ENCODE measurements around the gene KLHL29. TPM values are rescaled to one million over a fixed set of nuclear protein-coding genes. Genes with fewer than 3 reads are reported as not detected.

KLHL29 gene
- total RNA-seq, 1 donor from 2014 or later: 5.5 TPM

- Histone ChIP-seq H3K27ac (ENCODE audit: low read depth, low read length) (no peak overlapping the region), H3K79me2 (ENCODE audit: insufficient read depth, low read length) (no peaks in the 10 kb centered on the region), H3K36me3 (ENCODE audit: insufficient read depth, low read length) (no peaks in the 10 kb centered on the region), H3K4me1 (ENCODE audit: insufficient read depth, low read length) (peaks cover 26% of the 10 kb centered on the region), H3K4me2 (ENCODE audit: low read length) (no peak overlapping the region), H3K9me3 (ENCODE audit: insufficient read depth, low read depth, low read length) (no peaks in the 10 kb centered on the region), H3K9ac (ENCODE audit: low read length) (no peak overlapping the region), H2AFZ (ENCODE audit: low read depth, low read length) (no peak overlapping the region), H3K27me3 (ENCODE audit: insufficient read depth, low read length) (no peaks in the 10 kb centered on the region), H4K20me1 (ENCODE audit: insufficient read depth, low read length) (no peaks in the 10 kb centered on the region), H3K4me3 (ENCODE audit: insufficient read depth, low read depth, low read length) (no peak overlapping the region)
- no peak overlapping the region for H3K27ac Mint-ChIP-seq (ENCODE audit: unreplicated experiment)
- H3K36me3 Mint-ChIP-seq (ENCODE audit: low read depth, unreplicated experiment): peaks cover 2% of the 10 kb centered on the region
- peaks cover 9% of the 10 kb centered on the region for H3K27me3 Mint-ChIP-seq (ENCODE audit: low read depth, unreplicated experiment)
- no peak overlapping the region for H3K4me3 Mint-ChIP-seq (ENCODE audit: unreplicated experiment)
- H3K9me3 Mint-ChIP-seq (ENCODE audit: unreplicated experiment): peaks cover 4% of the 10 kb centered on the region
- TF ChIP-seq, protein P1, sequence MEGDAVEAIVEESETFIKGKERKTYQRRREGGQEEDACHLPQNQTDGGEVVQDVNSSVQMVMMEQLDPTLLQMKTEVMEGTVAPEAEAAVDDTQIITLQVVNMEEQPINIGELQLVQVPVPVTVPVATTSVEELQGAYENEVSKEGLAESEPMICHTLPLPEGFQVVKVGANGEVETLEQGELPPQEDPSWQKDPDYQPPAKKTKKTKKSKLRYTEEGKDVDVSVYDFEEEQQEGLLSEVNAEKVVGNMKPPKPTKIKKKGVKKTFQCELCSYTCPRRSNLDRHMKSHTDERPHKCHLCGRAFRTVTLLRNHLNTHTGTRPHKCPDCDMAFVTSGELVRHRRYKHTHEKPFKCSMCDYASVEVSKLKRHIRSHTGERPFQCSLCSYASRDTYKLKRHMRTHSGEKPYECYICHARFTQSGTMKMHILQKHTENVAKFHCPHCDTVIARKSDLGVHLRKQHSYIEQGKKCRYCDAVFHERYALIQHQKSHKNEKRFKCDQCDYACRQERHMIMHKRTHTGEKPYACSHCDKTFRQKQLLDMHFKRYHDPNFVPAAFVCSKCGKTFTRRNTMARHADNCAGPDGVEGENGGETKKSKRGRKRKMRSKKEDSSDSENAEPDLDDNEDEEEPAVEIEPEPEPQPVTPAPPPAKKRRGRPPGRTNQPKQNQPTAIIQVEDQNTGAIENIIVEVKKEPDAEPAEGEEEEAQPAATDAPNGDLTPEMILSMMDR (IDR thresholded peaks at IDR 0.05; ENCODE audit: insufficient read depth, low read depth, low read length): no peak
- no peak for TF ChIP-seq EZH2 (IDR thresholded peaks at IDR 0.05; ENCODE audit: insufficient read depth, low read length)
- DNase-seq (ENCODE audit: low read depth): no peak
- no peak for FAIRE-seq
- peaks cover 23% of the 10 kb centered on the region for H3K4me1 Mint-ChIP-seq (ENCODE audit: low read depth, unreplicated experiment)
These were observed 214.7 kb downstream of the KLHL29 start for GRCh38 chr2:23599667-23600066.

DNA sequence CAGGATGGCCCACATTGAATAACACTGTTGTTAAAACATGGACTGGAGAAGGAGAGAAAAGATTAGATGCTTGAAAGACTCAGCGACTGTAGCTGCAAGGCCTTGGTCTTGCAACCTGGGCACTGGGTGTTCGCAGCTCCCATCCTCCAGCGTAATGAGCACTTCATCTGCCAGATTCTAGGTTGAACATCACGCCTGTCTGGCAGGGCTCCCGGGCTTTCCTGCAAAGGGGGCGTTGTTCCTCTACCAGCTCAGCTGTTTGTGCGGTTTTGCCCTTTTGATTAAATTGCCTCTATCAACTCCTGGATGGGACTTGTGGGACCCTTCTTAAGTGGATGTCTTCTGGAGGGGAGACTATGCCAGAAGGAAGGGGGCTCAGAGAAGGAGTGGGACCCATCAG is 215.4 kb downstream of the KLHL29 start:
- Histone ChIP-seq H3K4me3 (ENCODE audit: insufficient read depth, low read depth, low read length) (no peak overlapping the region), H4K20me1 (ENCODE audit: insufficient read depth, low read length) (no peaks in the 10 kb centered on the region), H3K36me3 (ENCODE audit: insufficient read depth, low read length) (no peaks in the 10 kb centered on the region), H3K27me3 (ENCODE audit: insufficient read depth, low read length) (no peaks in the 10 kb centered on the region), H3K9ac (ENCODE audit: low read length) (no peak overlapping the region), H3K4me2 (ENCODE audit: low read length) (no peak overlapping the region), H3K9me3 (ENCODE audit: insufficient read depth, low read depth, low read length) (no peaks in the 10 kb centered on the region), H3K79me2 (ENCODE audit: insufficient read depth, low read length) (no peaks in the 10 kb centered on the region), H3K4me1 (ENCODE audit: insufficient read depth, low read length) (peaks cover 26% of the 10 kb centered on the region), H3K27ac (ENCODE audit: low read depth, low read length) (no peak overlapping the region), H2AFZ (ENCODE audit: low read depth, low read length) (no peak overlapping the region)
- FAIRE-seq (no peak), DNase-seq (ENCODE audit: low read depth) (peak; percentile 24)
- Mint-ChIP-seq H3K4me1 (ENCODE audit: low read depth, unreplicated experiment) (peaks cover 23% of the 10 kb centered on the region), H3K9me3 (ENCODE audit: unreplicated experiment) (peaks cover 8% of the 10 kb centered on the region), H3K27me3 (ENCODE audit: low read depth, unreplicated experiment) (peaks cover 9% of the 10 kb centered on the region), H3K27ac (ENCODE audit: unreplicated experiment) (no peak overlapping the region), H3K4me3 (ENCODE audit: unreplicated experiment) (no peak overlapping the region), H3K36me3 (ENCODE audit: low read depth, unreplicated experiment) (peaks cover 6% of the 10 kb centered on the region)
- TF ChIP-seq, protein P1 (IDR thresholded peaks at IDR 0.05; ENCODE audit: insufficient read depth, low read depth, low read length): no peak

GRCh38 chr2:23601301-23601965 is 216.5 kb downstream of the KLHL29 start:
- Histone ChIP-seq H4K20me1 (ENCODE audit: insufficient read depth, low read length) (no peaks in the 10 kb centered on the region), H2AFZ (ENCODE audit: low read depth, low read length) (peak overlapping the region; percentile 65)

More at GRCh38 chr2:23601301-23601965, 216.5 kb downstream of the KLHL29 start:
- Mint-ChIP-seq H3K36me3 (ENCODE audit: low read depth, unreplicated experiment) (peaks cover 9% of the 10 kb centered on the region), H3K4me1 (ENCODE audit: low read depth, unreplicated experiment) (peaks cover 16% of the 10 kb centered on the region), H3K27ac (ENCODE audit: unreplicated experiment) (peak overlapping the region; percentile 94), H3K4me3 (ENCODE audit: unreplicated experiment) (no peak overlapping the region), H3K9me3 (ENCODE audit: unreplicated experiment) (peaks cover 13% of the 10 kb centered on the region), H3K27me3 (ENCODE audit: low read depth, unreplicated experiment) (peaks cover 9% of the 10 kb centered on the region)
- Histone ChIP-seq H3K27ac (ENCODE audit: low read depth, low read length) (no peak overlapping the region), H3K9me3 (ENCODE audit: insufficient read depth, low read depth, low read length) (peaks cover 6% of the 10 kb centered on the region), H3K36me3 (ENCODE audit: insufficient read depth, low read length) (no peaks in the 10 kb centered on the region), H3K27me3 (ENCODE audit: insufficient read depth, low read length) (no peaks in the 10 kb centered on the region), H3K4me3 (ENCODE audit: insufficient read depth, low read depth, low read length) (no peak overlapping the region), H3K9ac (ENCODE audit: low read length) (peak overlapping the region; percentile 8), H3K4me1 (ENCODE audit: insufficient read depth, low read length) (peaks cover 17% of the 10 kb centered on the region), H3K79me2 (ENCODE audit: insufficient read depth, low read length) (no peaks in the 10 kb centered on the region), H3K4me2 (ENCODE audit: low read length) (peak overlapping the region; percentile 34)
- TF ChIP-seq EZH2 (IDR thresholded peaks at IDR 0.05; ENCODE audit: insufficient read depth, low read length): no peak
- TF ChIP-seq, protein P1 (IDR thresholded peaks at IDR 0.05; ENCODE audit: insufficient read depth, low read depth, low read length): no peak
- peak; percentile 53 for DNase-seq (ENCODE audit: low read depth)
- FAIRE-seq: no peak
